ENCODE measurements around the gene SMIM29.

SMIM29 gene

DNA sequence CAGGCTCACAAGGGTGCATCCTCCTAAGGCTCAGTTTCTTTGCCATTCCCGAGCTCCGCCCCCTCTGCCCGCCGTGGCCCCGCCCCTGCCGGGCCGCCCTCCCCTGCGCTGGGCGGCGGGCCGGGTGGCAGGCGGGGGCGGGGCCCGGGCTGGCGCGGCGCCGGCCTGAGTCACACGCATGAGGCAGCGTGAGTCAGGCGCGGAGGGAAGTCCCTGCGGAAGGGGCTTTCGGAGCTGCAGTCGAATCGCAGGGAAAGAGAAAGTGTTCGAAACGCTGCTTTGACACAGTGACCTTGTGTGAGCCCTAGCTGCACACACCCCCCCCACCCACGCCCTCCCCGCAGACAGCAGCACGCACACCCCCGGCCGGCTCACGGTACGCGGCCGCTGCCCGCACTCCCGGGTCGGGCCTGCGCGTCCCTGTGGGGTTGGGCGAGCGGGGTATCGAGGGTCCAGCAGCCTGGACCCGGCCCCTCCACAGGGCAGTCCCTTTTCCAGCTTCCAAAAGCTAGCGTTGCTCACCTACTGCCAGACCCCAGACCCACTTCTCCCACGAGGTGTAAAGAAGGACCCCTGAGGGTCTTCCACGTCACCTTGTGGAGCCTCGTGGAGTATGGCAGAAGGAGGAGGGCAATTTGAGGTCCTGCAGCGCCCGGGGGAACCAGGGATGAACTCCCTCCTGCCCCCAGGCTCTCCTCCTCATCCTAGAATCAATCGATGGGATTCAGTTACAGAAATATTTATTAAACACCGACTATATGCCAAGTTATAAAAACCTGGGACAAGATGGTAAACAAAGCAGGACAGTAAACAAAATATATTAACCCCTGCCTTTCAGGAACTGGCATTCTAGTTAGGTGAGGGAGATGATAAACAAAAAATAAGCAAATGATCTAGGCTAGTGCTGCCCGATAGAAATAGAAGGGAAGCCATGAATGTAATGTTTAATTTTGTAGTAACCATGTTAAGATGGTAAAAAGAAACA lies 24.6 kb downstream of the SMIM29 start:
- peak; percentile 91 to 95 (median 92) for DNase-seq

DNA sequence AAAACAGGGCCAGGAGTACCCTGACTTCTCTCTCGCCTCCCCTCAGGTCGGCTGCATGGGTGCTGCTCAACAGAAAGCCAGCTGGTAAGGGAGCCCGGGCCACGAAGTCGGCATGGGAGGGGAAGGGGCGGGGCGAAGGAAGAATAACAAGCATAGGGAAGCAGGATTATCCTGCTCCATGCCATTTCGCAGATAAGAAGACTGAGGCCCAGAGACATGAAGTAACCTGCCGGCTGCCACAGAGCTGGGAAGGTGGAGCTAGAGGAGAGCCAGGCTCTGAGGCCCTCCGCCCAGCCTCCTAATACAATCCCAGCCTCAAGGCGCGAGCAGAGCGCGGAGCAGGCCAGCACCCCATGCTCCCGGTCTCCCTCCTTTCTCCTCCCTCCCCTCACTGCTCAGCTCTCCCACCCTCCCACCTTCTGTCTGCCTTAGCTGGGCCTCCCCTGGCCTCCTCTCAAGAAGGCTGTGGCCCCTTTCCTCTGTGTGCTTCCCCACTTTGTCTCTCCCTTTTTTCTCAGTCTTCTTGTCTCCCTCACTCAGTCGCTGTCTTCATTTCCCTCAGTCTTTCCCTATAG lies 25.3 kb downstream of the SMIM29 start:
- no peak for DNase-seq

DNA sequence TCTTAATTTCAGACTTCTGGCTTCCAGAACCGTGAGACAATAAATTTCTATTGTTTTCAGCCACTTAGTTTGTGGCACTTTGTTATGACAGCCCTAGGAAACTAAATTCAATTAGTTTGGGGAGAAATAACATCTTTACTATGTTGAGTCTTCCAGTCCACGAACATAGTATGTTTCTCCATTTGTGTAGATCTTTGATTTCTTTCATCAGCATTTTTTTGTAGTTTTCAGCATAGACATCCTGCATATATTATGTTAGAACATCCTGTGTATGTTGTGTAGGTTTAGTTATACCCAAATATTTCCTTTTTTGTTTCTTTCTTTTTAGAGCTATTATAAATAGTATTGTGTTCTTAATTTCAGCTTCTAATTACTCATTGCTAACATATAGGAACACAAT lies 30.1 kb downstream of the SMIM29 start:
- DNase-seq = no peak

DNA sequence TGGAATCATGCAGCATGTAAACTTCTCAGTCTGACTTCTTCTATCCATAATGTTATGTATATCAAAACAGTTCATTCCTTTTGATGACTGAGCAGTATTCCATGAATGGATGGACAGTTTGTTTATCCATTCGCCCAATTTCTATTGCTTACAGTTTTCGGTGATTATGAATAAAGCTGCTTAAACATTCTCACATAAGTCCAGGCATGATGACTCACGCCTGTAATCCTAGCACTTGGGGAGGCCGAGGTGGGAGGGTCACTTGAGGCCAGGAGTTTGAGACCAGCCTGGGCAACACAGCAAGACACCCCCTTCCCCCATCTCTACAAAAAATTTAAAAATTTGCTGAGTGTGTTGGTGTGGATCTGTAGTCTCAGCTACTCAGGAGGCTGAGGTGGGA lies 35.0 kb downstream of the SMIM29 start:
- DNase-seq = no peak

DNA sequence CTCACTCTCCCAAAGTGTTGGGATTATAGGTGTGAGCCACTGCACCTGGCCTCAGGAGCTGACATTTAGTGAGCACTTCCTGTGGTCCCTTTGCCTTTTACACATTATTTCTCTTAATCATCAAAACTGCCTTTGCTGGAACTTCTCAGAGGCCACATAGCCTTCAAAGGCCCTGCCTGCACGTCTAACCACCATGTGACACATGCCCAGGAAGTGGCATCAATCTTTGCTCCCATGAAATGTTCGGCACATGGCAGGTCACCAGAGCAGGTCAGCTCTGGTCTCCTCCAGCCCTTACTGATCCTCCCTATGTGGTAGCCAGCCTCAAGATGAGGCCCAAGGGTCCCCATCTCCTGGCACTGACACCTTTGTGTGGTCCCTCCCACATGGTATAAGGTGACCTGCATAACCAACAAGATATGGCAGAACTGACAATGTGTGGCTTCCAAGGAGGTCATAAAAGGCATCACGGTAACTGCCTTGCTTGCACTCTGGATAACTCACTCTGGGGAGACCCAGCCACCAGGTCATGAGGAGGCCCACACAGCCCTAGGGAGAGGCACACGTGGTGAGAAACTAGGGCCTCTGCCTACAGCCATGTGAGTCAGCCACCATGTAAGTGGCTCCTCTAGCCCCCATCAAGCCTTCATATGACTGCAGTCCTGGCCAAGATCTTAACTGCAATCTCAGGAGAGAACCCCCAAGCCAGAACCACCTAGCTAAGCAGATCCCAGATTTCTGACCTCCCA lies 40.9 kb downstream of the SMIM29 start:
- no peak for DNase-seq

DNA sequence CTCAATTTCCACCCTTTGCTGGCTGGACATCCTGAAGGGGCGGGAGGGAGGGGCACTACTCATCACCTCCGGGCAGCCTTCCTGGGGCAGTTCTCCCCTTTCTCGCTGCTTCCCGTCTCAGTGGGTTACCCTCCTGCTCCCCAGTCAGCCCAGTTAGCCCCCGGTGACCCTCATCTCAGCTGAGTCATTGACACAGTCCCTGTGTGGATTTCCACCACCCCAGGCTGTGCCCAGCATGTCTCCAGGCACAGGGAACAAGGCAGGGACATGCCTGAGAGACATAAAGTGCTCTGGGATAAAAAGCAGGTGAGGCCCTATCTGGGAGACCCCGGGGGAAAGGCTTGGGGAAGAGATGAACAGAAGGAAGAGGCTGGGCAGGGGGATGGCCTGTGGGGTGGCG lies 42.1 kb downstream of the SMIM29 start:
- no peak for DNase-seq

DNA sequence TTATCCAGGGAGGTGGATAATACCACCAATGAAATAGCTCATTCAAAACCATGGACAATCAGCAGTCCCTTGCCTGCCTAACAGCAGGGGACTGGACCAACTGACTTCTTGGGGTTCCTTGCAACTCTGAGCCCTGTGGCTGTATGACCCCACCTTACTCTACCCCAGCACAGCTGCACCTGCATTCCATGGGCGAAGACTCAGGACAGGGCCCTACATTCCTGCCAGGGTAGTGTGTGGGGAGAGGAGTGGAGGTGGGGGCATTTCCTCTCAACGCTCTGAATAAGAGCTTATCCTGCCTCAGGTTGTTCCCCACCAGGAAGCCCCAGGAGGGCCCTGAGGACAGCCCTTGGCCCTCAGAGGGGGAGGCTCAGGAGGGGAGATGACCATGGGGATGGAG lies 42.9 kb downstream of the SMIM29 start:
- DNase-seq = no peak

DNA sequence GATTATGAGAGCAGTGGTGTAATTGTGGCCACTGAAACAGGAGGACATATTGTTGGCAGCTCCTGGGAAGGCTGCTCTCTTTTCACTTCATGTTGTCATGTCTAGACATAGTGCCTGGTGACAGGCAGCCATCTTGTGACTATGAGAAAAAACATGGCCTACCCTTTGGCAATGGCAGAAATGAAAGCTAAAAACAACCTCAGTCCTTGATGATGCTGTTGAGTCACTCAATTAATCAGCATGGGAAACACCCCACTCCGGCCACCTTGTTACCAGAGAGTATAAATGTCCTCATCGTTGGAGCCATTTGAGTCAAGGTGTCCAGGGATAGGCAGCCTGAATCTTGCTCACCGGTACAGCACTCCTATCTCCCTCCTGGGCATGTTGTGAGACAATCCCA lies 43.3 kb downstream of the SMIM29 start:
- no peak for DNase-seq

DNA sequence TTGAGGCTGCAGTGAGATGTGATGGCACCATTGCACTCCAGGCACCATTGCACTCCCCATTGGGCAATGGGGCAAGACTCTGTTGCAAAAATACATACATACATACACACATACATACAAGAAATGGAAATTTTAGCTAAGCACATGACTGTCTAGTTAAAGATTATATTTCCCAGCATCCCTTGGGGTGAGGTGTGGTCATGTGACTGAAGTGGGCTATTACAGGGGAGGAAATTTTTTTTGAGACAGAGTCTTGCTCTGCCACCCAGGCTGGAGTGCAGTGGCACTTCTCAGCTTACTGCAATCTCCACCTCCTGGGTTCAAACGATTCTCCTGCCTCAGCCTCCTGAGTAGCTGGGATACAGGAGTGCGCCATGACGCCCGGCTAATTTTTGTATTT lies 44.1 kb downstream of the SMIM29 start:
- no peak for DNase-seq

DNA sequence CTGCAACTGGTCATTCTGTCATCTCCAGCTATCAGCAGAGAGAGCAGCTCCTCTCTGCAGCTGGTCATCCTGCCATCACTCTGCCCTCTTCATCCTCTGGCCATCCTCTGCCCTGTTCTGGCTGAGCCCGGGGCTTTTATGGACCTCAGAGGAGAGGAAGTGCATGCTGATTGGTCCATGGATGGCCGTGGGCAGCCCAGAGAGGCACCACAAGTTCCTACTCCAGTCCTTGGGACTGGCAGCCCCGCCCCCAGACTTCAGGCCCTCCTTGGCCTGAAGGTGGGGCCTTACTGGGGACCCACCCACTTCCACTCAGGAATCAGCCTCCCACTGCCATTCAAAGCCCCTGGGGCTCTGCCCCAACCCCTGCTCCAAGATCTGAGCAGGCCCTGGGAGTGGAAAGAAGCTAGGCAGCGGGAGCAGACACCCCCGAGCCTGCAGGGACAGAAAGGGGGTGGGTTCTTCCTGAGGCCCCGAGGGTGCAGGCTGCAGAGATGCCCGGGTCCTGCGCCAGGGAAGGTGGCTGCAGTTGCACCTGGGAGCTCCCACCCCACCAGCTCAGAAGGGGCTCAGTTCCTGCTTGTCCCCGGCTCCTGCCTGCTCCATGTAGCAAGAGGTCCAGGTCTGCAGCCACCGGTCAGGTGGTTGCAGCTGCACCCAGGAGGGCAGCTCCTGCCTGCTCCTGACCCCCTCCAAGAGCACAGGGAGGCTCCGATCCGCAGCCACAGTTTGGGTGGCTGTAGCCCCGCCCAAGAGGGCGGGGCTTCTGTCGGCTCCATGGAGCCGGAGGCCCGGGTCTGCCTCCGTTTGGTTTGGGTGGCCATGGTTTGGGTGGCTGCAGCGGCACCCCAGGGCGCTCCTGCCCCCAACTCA lies 46.2 kb downstream of the SMIM29 start:
- no peak for DNase-seq

DNA sequence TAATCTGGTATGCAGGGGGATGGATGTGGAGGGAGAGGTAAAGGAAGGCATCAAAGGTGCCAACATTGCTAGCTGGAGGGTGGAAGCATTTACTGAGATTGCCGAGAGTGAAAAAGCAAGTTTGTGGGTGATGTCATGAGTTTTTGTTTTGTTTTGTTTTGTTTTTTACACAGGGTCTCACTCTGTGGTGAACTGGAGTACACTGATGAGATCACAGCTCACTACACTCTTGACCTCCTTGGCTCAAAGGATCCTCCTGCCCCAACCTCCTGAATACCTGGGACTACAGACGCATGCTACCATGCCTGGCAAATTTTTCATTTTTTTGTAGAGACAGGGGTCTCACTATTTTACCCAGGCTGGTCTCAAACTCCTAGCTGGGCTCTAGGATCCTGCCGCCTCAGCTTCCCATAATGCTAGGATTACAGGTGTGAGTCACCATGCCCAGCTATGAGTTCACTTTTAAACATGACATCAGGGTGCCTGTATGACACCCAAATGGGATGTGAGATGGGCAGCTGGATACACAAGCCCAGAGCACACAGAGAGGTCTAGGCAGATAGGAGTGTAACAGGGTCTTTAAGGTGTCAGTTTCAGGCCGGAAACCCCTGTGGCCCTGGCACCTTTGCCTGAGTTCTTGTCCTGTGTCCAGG lies 47.2 kb downstream of the SMIM29 start:
- no peak for DNase-seq

DNA sequence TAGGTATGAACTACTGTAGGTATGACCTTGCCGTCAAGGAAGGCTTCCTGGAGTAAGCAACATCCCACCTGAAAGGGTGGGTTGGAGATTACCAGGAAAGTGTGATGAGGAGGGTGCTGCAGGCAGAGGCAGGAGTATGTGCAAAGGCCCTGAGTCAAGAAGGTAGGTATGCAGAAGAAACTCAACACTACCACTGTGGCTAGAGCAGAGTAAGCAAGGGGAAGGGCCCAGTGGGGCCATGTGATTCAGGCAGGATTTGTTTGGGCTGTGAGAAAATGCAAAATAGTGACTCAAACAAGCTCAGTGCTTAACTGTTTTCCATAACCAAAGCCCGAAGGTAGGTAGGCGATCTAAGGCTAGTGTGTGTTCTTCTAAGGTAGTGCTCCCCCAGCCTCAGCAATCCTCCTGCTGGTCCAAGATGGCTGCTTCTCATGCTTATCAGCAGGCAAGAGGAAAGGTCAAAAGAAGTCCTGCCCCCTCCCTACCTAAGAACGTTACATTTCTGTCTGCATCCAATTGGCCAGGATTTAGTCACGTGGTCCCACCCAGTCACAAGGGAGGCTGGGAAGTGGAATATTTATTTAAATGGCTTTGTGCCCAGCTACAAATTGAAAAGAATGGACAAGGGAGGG lies 48.4 kb downstream of the SMIM29 start:
- no peak for DNase-seq

DNA sequence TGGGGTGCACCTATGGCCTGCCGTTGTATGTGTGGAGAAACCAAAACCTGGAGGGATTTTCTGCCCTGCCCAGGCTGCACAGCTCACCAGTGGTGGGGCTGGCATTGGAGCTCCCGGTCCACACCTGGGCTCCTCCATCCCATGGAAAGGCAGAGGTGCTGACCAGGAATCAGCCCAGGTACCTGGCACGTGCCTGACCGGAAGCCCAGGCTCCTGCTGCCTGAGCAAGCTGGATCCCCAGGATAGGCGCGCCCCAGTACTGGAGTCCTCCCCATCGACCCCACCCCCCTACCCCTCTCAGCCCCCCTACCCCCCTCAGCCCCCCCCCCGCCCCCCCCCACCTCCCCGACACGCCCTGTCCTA lies 52.0 kb downstream of the SMIM29 start:
- no peak for DNase-seq
